Naive B cell (primary cell): ENCODE data around the gene TM7SF3. TPM values are rescaled to one million over a fixed set of nuclear protein-coding genes. Genes with fewer than 3 reads are reported as not detected.

ENCODE experiments used
- ATAC-seq, 2 donors: fragments of 150-1000 bp; cut with Tn5 transposase; 2 replicates each; pipeline ENCODE4 v1.10.0; 2021; ENCODE audit warnings: low read depth in 2 of 2, mild to moderate bottlenecking in 2 of 2, moderate library complexity in 2 of 2
- DNase-seq: peaks from one replicate; pipeline ENCODE4 v3.0.0; 2022
- H3K27ac Mint-ChIP-seq, 6 donors: one replicate each; pipeline ENCODE4 v1.8.0; 2020 to 2022; ENCODE audit warnings: mild to moderate bottlenecking in 6 of 6, mixed read lengths in 6 of 6, moderate library complexity in 5 of 6, inconsistent platforms in 2 of 6
- H3K27me3 Mint-ChIP-seq, 3 donors: one replicate each; pipeline ENCODE4 v1.8.0; 2021 to 2022; ENCODE audit warnings: mixed read lengths in 3 of 3, mild to moderate bottlenecking in 1 of 3
- H3K36me3 Mint-ChIP-seq, 2 donors: one replicate each; pipeline ENCODE4 v1.8.0; 2020 to 2022; ENCODE audit warnings: mixed read lengths in 2 of 2, inconsistent platforms in 1 of 2, mild to moderate bottlenecking in 1 of 2
- H3K4me1 Mint-ChIP-seq, 3 donors: one replicate each; pipeline ENCODE4 v1.8.0; 2020 to 2022; ENCODE audit warnings: mixed read lengths in 3 of 3, inconsistent platforms in 1 of 3, mild to moderate bottlenecking in 1 of 3, moderate library complexity in 1 of 3
- H3K4me3 Mint-ChIP-seq, 8 donors: one replicate each; pipeline ENCODE4 v1.8.0; 2020 to 2022; ENCODE audit warnings: mild to moderate bottlenecking in 8 of 8, mixed read lengths in 8 of 8, moderate library complexity in 8 of 8, inconsistent platforms in 2 of 8
- H3K9me3 Mint-ChIP-seq, 7 donors: one replicate each; pipeline ENCODE4 v1.8.0; 2020 to 2022; ENCODE audit warnings: mixed read lengths in 7 of 7, mild to moderate bottlenecking in 5 of 7, inconsistent platforms in 2 of 7, moderate library complexity in 1 of 7
- polyA plus RNA-seq, 6 donors: library from polyadenylated mRNA; unstranded; fragments of 300-500 nt; fragmentation: Illumina TruSeq; gene quantifications; one replicate each; pipeline ENCODE4 v1.2.3, GENCODE V29; 2021; ENCODE audit warnings: low read depth in 6 of 6

The TM7SF3 gene
- polyA plus RNA-seq, 6 donors from 2014 or later: 41.7 to 94.0 (median 56.9) TPM

DNA sequence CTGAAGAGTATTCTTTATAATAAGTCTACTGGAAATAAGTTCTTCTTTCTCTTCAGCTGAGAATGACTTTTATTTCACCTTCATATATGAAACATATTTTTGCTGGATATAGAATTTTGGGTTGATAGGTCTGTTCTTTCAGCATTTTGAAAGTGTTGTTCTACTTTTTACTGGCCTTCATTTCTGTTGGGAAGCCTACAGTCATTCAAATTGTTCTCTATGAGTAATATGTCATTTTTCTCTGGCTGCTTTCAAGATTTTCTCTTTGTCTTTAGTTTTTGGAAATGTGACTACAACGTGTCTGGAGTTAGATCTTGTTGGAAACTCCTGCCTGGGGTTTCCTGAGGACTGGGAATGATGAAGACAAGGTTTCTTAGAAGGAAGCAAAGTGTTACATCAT, 65.9 kb downstream of the TM7SF3 start:
- Mint-ChIP-seq H3K36me3 (peaks cover 0 to 34% of the 10 kb centered on the region in 2 donors), H3K27ac (peak overlapping the region in 2 of 6 donors; percentile 17 to 51), H3K4me1 (peaks cover 27 to 61% (median 35%) of the 10 kb centered on the region in 3 donors), H3K4me3 (no peak overlapping the region), H3K27me3 (no peaks in the 10 kb centered on the region), H3K9me3 (peaks cover 0 to 14% (median 11%) of the 10 kb centered on the region in 7 donors)
- ATAC-seq (no peak), DNase-seq (no peak)

DNA sequence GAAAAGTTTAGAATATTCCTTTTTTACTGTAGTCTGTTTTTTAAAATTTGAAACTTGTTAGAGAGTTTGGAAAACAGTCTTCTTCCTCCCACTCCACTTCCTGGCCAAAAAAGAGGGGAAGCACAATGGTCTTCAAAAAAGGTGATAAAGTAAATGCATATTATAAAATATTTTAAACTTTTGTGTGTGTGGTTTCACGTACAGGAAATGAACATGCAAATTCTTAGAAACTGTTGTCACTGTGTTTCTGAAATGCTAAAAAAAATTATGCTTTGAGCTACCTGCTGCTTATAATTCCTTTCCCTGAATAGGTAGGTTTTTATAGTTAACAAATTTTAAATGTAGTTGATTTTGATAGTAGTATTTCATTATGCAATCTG, 73.0 kb downstream of the TM7SF3 start:
- H3K4me3 Mint-ChIP-seq: peak overlapping the region; percentile 68 to 99 (median 88)
- DNase-seq (no peak), ATAC-seq (no peak)
- peak overlapping the region; percentile 75 to 93 (median 90) for H3K27ac Mint-ChIP-seq
- H3K27me3 Mint-ChIP-seq: no peaks in the 10 kb centered on the region
- H3K9me3 Mint-ChIP-seq: peaks cover 0 to 6% (median 0%) of the 10 kb centered on the region in 7 donors
- H3K4me1 Mint-ChIP-seq: peaks cover 38 to 87% (median 62%) of the 10 kb centered on the region in 3 donors
- H3K36me3 Mint-ChIP-seq: peaks cover 10 to 12% of the 10 kb centered on the region in 2 donors

DNA sequence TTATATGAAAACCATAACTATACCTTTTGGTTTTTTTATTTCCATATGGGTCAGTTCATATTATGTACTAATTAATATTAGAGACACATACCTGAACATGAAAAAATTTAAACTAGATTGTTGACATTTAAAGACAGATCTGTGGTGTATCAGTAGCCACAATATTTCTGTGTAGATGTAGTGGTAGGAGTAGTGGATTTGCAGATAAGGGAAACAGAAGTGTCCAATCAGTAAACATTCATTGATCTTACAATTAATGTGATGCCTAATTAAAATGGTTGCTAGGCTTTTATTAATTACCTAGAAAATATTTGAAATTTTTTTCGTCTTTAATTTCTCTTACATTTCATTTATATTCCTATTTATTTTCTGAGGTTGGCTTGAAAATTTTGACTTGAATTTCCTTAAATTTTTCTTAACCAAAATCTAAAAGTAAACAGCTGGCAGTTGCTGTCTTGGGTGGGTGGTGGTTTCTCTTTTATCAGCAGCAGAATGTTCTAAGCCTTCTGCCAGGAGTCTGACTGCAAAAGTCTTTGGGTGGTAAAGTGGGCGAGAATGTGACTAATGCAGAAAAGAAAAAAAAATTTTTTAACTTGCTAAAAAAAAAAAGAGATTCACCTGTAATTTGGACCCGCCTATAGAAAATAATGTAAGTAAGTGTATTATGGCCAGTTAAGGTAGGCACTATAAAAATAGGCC, 73.5 kb downstream of the TM7SF3 start:
- no peaks in the 10 kb centered on the region for H3K27me3 Mint-ChIP-seq
- peak overlapping the region in 4 of 6 donors; percentile 56 to 92 (median 82) for H3K27ac Mint-ChIP-seq
- H3K36me3 Mint-ChIP-seq: peaks cover 10 to 12% of the 10 kb centered on the region in 2 donors
- H3K4me3 Mint-ChIP-seq: peak overlapping the region; percentile 68 to 100 (median 90)
- H3K4me1 Mint-ChIP-seq: peaks cover 39 to 87% (median 62%) of the 10 kb centered on the region in 3 donors
- peaks cover 0 to 4% (median 0%) of the 10 kb centered on the region in 7 donors for H3K9me3 Mint-ChIP-seq
- ATAC-seq (no peak), DNase-seq (no peak)

DNA sequence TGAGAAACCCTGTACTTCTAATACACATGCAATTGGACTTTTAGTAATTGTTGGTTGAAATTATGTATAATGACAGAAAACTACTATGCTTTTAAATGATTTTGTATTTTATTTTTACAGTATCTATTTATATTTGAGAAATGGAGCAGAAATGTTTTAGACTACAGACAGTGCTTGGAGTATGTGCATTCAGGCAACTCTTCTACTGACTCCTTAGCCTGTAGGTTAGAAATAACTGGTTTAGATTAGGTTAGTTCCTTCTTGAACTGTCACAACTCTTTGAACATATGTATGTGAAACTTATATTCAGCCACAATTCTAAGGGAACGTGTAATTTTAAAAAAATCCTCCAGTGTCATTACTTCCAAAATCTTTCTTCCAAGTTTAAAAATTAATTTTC, 74.2 kb downstream of the TM7SF3 start:
- Mint-ChIP-seq H3K36me3 (peaks cover 9 to 10% of the 10 kb centered on the region in 2 donors), H3K27me3 (no peaks in the 10 kb centered on the region), H3K9me3 (peaks cover 0 to 2% (median 0%) of the 10 kb centered on the region in 7 donors), H3K4me1 (peaks cover 44 to 86% (median 69%) of the 10 kb centered on the region in 3 donors), H3K27ac (peak overlapping the region in 4 of 6 donors; percentile 45 to 99 (median 88)), H3K4me3 (peak overlapping the region; percentile 90 to 100 (median 98))
- DNase-seq (no peak), ATAC-seq (no peak)

DNA sequence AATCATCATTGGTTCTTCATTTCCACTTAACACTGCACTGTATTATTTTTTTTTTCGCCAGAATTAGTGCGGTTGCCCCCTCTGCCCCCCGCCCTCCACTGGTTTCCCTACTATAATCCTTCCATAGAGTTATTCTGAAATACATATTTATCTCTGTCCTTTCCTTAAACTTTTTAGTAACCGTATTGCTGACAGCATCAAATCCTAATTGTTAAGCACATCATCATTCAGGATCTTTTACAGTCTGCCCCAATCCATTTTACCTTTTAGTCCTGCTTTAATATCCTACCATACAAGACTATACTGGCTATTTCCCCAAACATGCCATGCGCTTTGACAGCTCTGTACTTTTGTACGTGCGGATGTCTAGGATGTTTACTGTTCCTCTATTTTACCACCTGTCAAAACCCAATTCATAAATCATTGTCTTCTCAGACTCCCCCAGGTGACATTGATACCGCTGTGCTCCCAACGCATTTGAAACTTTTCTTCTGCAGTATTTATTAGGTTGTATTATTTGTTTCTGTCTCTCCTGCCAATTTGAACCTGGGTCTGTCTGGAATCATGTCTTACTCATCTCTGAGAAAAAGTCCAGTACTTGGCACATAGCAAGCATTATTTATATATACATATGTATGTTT, 74.9 kb downstream of the TM7SF3 start:
- Mint-ChIP-seq H3K4me3 (peak overlapping the region; percentile 90 to 100 (median 98)), H3K9me3 (no peaks in the 10 kb centered on the region), H3K27ac (peak overlapping the region; percentile 92 to 99 (median 99)), H3K36me3 (peaks cover 7 to 10% of the 10 kb centered on the region in 2 donors), H3K27me3 (no peaks in the 10 kb centered on the region), H3K4me1 (peaks cover 49 to 88% (median 75%) of the 10 kb centered on the region in 3 donors)
- DNase-seq (peak; percentile 27), ATAC-seq (peak; percentile 13 to 18)

DNA sequence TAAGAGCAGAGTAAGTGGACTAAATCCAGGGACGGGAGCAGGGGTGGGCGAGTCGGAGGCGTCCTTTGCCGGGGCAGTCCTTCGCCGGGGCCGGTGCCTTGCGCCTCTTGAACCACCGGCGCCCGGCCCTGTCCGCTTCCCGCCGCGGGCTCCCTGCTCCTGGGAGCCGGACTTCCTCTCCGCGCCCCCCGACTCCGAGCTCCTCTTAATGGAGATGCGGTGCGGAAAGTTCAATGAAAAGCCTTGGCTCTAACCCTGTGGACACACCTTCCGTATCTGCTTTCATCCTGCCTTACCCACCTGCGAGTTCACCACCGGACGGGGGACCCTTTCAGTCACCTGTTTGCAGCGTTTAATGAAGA, 75.5 kb downstream of the TM7SF3 start:
- no peak for DNase-seq
- Mint-ChIP-seq H3K4me1 (peaks cover 43 to 84% (median 71%) of the 10 kb centered on the region in 3 donors), H3K27ac (peak overlapping the region; percentile 92 to 99 (median 99)), H3K4me3 (peak overlapping the region; percentile 90 to 100 (median 98)), H3K36me3 (peaks cover under 1 to 11% of the 10 kb centered on the region in 2 donors), H3K9me3 (no peaks in the 10 kb centered on the region), H3K27me3 (no peaks in the 10 kb centered on the region)
- peak; percentile 11 to 15 for ATAC-seq

DNA sequence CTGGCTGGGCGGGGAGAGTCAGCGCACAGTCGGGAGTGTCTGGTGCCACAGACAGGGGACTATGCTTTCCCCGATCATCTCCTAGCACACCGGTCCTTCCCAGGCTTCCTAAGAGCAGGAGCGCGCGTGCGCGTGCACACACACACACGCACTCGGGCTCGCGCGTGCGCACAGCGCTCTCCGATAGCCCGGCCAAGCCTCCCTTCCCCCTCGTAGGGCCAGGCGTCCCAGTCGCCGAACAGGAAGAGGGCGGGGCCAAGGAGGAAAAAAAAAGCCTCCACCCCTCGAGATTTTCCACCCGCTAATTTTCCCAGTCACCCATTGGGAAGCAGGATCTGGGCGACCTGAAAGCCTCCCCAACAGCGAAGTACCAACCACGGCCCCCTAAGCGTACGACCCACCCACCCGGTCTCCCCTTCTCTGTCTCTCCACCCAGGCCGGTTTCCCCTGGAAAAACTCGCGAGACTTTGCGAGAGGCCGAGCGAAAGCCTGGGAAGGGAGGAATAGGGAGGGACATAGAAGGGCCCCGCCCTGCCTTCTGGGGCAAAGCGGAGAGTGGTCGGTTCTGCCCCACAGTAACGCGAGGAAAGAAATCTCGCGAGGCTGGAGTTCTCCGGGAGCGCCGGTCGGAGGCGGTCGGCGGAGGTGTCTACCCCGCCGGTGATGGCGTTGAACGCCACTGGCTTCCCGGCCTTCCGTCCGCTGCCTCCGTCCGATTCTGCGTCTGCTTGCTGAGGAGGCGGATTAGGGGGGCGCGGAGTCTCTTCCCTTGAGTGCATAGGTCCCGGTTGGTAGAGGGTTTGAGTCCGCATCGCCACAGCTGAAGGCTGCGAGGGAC, 76.1 kb downstream of the TM7SF3 start, which contains the start of the genes FGFR1OP2 and INTS13:
TSS of gene FGFR1OP2 (plus strand) at position 608 of the 838 bp plus-strand sequence. CDS start 15,689 bp downstream, outside the sequence.
TSS of gene INTS13 (minus strand) at position 119 of the 838 bp plus-strand sequence. CDS start 1,178 bp downstream, outside the sequence.
- ATAC-seq (peak; percentile 90 to 91), DNase-seq (peak; percentile 92)
- Mint-ChIP-seq H3K27ac (peak within 1 kb of the TSS; percentile 92 to 99 (median 99)), H3K36me3 (peaks cover 0 to 17% of the 10 kb centered on the region in 2 donors), H3K4me3 (peak within 1 kb of the TSS; percentile 90 to 100 (median 98)), H3K27me3 (no peaks in the 10 kb centered on the region), H3K4me1 (peaks cover 45 to 82% (median 72%) of the 10 kb centered on the region in 3 donors), H3K9me3 (no peaks in the 10 kb centered on the region)

DNA sequence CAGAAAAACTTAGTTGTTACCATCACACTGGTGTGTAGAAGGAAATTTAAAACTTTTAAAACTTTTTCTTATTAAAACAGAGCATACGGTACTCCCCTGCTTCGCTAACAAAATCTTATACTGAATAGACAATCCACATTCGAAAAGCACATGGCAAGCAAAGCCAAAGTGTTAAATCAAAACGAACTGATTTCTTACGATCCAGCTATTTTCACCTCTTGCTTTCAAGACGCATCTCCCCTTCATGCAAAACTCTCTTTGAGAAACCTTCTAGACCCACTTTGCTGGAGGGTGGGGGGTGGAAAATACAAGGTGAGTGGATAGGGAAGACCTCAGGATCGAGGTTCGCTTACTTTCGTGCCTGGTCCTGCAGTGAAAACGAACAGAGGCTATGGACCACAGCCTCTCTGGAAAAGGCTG, 76.7 kb downstream of the TM7SF3 start:
- Mint-ChIP-seq H3K4me1 (peaks cover 45 to 82% (median 73%) of the 10 kb centered on the region in 3 donors), H3K36me3 (peaks cover 4 to 18% of the 10 kb centered on the region in 2 donors), H3K9me3 (no peaks in the 10 kb centered on the region), H3K27ac (peak overlapping the region; percentile 92 to 99 (median 99)), H3K27me3 (no peaks in the 10 kb centered on the region), H3K4me3 (peak overlapping the region; percentile 90 to 100 (median 98))
- ATAC-seq (no peak), DNase-seq (no peak)

DNA sequence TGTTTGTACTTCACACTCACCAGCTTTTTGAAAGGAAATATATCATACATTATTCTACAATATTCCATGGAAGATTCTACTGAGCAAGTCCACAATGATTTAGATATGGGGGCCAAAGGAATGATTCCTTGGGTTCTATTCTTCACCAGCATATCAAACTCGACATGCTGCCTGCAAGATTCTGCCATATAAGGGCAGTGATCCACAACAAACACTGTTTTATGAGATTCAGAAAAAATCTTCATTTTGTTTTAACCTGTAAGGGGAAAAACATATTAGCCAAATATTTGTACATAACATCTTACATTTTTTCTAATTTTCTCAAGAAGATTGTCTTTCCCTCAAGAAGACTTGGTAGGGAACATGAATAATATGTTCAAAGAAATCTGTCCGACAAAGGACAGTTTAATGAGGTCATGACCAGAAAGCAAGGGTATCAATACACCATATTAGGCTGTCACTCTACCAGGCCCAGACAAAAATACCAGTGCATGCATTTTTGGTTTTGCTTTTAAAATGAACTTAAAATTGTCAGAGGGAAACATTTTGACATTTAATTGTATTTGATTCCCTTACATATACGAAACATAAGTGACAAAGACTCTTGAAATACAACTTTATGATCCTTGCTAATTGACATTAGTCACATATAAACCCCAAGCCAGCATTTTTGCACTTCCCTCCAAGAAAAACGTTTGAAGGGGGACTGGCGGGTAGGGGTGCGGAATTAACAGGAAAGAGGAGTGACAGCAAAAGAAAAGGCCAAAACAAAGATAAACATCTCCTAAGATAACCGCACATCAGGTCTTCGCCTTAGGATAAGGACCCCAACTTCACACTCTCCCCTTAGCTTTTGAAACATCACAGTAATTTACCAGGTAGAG, 77.4 kb downstream of the TM7SF3 start:
- no peaks in the 10 kb centered on the region for H3K27me3 Mint-ChIP-seq

DNA sequence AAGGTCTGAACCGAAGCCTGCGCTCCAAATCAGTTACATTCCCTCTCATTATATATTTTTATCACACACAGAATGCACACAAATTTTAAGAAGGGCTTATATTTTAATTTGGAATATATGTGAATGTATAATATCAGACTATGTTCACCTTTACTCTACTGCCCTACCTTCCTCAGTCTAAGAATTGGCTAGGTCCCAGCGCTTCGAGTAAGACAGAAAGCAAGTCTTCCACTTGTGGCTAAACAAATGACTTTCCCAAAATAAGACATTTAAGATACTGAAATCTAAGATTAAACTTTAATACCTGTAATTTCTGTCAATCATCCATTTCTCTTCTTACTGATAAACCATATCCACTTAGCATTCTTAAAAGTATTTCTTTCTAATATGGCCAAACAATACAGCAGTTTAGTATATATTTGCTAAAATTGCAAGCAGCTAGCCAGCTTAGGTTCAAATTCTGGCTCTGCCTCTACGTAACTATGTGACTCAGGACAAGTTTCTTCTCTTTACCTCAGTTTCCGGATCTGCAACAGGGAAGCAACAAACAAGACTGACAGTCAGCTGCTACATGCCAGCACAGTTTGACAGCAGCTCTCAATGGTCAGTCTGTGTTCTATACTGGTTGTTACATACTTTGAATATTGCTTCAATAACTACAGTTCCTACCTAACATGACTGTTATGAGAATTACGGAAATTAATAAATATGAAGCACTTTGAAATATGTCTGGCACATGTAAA, 78.4 kb downstream of the TM7SF3 start:
- no peak for DNase-seq
- Mint-ChIP-seq H3K9me3 (no peaks in the 10 kb centered on the region), H3K27me3 (no peaks in the 10 kb centered on the region), H3K4me3 (peak overlapping the region in 5 of 8 donors; percentile 29 to 99 (median 90)), H3K36me3 (peaks cover 8 to 18% of the 10 kb centered on the region in 2 donors), H3K4me1 (peaks cover 34 to 70% (median 65%) of the 10 kb centered on the region in 3 donors), H3K27ac (peak overlapping the region in 3 of 6 donors; percentile 38 to 92 (median 74))
- ATAC-seq: no peak

More for the DNA sequence above, 77.4 kb downstream of the TM7SF3 start:
- Mint-ChIP-seq H3K4me3 (peak overlapping the region; percentile 90 to 100 (median 98)), H3K36me3 (peaks cover 8 to 18% of the 10 kb centered on the region in 2 donors), H3K9me3 (no peaks in the 10 kb centered on the region), H3K27ac (peak overlapping the region; percentile 73 to 99 (median 99)), H3K4me1 (peaks cover 39 to 78% (median 73%) of the 10 kb centered on the region in 3 donors)
- DNase-seq (no peak), ATAC-seq (no peak)

DNA sequence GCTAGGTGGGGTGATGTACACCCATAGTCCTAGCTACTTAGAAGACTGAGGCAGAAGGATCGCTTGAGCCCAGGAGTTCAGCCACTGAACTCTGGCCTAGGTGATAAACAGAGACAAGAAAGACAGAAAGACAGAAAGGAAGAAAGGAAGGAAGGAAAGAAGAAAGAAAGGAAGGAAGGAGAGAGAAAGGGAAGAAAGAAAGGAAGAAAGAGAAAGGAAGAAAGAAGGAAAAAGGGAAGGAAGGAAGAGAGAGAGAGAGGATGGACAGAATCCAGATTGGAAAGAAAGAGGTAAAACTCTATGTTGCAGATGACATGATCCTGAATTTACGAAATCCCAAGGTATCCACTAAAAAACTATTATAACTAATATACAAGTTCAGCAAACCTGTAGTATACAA, 84.6 kb downstream of the TM7SF3 start:
- DNase-seq (no peak), ATAC-seq (no peak)
- Mint-ChIP-seq H3K9me3 (no peaks in the 10 kb centered on the region), H3K36me3 (peaks cover 16% of the 10 kb centered on the region in 2 donors), H3K4me3 (peak overlapping the region in 1 of 8 donors; percentile 82), H3K27me3 (no peaks in the 10 kb centered on the region), H3K27ac (peak overlapping the region in 1 of 6 donors; percentile 34), H3K4me1 (peaks cover 10 to 18% (median 17%) of the 10 kb centered on the region in 3 donors)
